ENCODE measurements around the gene KATNB1. TPM values are rescaled to one million over a fixed set of nuclear protein-coding genes. Genes with fewer than 3 reads are reported as not detected.

Gene KATNB1
- total RNA-seq, 1 donor from 2014 or later: 8.4 TPM

DNA sequence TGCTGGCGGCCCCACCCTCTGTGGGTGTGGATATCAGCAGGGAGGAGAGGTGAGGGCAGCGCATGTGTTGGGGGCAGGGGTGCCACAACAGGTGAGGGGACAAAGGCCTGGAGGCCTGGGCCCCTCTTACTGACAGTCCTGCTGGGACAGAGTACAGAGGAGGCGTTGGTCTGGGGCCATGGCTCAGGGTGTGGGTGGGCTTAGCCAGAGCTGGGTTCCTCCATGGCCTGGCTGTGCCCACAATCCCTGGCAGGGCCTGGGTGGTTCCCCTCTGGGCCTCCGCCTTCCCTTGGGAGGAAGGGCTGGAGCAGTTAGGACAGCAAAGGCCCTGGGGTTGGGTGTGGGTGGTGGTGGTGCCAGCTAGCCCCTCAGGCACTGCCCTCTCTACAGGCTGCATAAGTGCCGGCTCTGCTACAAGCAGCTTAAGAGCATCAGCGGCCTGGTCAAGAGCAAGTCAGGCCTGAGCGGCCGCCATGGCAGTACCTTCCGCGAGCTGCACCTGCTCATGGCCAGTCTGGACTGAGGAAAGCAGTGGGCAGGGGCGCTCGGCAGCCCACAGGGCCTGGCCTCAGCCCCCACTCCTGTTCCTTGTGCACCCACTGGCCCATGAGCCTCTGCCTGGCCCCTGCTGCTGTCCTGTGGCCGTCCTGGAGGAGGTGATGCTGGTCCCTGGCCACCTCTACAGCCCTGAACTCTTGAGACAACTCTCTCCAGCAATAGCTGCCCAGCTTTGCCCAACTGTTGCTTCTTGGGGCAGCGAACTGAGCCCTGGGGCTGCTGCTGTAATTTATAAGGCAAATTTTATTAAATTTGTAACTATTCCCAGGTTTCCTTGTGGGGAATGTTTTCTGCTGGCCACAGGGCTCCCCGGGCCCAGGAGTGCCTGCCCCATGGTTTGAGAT is 21.1 kb downstream of the KATNB1 start:
- no peak for DNase-seq (ENCODE audit: low spot score)

DNA sequence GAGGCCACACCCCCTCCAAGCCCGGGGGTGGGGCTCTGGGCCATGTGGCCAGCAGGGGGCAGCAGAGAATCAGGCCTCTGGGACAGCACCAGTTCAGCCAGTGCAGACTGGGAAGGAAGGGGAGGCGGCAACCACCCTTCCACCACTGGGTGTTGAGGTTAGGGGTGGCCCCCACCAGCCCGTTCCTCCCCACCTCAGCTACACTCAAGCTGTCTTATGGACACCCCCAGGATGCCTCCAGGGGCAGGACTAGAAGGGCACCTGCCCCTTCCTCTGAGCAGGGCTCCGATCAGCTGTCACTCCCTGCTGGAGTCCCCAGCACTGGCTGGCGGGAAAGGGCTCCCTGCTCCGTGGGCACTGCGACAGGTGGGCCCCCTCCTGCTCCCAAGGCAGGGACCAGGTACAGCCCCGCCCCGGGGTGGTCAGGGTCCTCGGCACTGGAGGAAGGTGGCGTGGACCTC is 21.8 kb downstream of the KATNB1 start:
- DNase-seq (ENCODE audit: low spot score): peak; percentile 71

DNA sequence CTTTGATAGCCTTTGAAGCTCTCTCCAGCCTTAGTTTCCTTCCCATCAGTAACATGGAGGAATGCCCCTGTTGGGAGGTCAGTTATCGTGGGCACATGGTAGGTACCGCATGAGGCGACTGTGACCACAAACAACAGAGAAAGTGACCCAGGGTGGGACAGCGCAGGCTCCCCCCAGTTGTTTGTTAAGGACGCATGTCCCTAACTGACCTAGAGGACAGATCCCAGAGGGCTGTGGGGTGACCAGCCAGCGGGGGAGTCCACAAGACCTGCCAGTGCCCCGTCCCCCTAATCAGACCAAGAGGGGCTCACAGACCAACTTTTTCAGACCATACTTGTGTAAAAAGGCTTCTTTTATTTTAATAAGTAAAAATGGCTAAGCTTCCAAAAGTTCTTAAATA is 22.3 kb downstream of the KATNB1 start:
- no peak for DNase-seq (ENCODE audit: low spot score)

DNA sequence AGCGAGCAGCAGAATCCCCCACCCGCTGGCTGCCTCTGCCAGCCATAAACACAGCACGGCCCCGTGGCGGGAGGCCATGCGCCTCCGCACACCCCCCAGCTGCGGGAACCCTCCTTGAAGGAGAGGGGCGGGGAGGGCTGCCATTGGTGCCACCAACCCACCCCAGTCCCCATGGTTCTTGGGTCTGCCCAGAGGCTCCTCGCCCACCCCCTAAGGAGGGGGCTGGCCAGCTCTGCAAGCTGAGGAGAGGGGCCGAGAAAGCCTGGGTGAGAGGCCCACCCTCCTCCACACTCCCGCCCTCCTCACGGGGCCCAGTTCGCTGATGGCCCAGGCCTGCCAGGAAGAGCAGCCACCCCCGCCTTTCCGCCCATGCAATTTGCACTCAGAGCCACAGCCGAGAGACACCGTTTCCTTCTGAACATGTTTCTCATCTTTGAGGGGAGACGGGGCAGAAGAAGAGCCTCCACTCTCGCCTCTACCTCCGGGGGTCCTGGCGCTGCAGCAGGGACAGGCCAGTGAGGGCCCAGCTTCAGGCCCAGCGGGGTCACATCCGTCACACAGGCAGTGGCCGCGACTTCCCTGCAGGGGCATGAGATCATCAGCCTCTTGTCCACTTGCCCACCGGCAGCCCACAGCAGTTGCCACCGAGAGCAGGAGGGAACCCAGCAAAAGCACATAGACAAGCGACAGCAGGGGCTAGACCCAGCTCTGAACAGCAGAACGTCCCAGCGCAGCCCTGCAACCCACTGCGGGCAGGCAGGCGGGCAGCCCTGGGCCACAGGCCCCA is 23.0 kb downstream of the KATNB1 start:
- no peak for DNase-seq (ENCODE audit: low spot score)

DNA sequence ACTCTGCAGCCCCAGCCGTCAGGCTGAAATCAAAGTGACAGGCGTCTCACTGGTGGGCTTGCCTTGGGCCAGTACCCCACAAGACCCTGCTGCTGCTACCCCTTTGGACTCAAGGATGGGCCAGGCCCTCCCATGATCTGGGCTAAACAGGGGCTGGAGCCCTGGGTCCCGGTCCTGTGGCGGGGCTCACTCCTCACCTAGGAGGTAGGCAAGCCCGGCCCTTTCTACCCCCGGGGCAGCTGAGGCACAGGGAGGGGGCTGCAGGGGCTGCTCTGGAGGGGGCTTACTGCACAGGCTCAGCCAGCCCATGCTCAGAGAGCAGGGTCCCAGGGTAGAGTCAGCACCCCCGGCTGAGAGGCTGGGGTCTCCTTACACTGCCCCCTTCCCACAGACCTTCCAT is 23.6 kb downstream of the KATNB1 start:
- DNase-seq (ENCODE audit: low spot score): no peak

DNA sequence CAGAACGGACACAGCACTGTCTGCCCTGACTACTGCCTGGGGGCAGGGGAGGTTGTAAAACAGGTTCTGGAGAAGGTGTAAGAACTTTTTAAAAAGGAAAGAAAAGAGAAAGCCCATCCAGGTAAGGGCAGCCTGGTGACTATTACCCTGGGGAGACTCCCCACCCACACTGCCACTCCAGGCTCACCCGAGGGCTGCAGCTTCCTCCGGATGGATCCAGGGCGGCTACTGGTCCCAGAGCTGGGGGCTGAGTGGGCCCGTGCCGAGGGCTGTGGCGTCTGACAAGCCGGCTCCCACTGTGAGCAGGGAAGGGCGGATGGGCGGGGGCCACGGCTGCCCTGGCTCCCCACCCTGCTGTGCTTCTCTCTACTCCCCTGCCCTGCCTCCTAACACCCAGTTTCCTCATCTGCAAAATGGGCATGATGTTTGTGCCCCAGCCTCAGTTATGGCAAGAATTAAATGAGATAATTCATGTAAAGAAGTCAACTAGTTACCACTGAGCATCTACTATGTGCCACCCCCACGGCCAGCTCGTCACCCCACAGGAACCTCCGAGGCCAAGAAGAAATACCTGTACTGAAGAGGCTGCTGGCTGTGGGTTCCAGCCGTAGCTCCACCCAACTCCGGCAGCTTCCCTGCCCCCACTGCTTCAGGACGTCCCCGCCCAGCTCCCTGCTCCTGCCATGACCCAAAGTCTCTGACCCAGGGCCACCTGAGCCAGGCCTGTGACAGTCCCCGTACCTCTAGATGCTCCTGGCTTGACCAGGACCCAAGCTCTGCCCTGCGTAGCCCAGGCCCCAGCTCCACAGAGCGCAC is 24.2 kb downstream of the KATNB1 start:
- DNase-seq (ENCODE audit: low spot score): peak; percentile 37

DNA sequence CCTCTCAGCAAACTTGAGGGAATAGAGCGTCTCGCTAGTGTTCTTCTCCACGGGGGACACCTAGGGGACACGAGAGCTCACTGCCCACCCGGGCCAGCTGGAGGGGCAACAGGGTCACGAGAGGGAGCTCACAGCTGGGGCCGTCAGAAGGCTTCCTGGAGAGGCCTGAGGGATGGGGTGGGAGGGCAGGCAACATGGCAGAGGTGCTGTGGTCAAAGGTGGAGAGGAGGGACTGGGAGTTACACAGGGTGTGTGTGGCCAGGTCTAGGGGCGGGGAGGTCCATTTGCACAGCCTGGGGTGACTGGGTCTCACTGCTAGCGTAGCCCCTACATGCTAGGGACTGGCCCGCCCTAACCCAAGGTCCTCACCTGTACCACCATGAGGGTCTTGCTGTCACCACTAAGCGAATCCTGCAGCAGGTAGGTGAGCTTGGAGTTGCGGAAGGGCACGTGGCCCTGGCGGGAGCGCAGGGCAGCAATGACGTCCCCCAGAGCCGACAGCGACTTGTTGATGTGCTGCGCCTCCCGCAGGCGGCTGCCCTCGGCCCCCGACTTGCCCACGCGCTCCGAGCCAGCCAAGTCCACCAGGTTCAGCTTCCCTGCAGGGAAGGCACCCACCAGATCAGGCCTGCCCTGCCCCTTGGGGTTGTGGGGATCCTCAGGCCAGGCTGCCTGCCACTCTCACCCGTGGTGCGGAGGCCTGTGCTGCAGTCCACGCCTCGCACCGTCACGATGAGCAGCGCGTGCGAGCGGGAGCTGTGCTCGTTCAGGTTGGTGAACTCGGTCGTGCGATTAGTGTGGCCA is 25.0 kb downstream of the KATNB1 start:
- DNase-seq (ENCODE audit: low spot score): no peak

DNA sequence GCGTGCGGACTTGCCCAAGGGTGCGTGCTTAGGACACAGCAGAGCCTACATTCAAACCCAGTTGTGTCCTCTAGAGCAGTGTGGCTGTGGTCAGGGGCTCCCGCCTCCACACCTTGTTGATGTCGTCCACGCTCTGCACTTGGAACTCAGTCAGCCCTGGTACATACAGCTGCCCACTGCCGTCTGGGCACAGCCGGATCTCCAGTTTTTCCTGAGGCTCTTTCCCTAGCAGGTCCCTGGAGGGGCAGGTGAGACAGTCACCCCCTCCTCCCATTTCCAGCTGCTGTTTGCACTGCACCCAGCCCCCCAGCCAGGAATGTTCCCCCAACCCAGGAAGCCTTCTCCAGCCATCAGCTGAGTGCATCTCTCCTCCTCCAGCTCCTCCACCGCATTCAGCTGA is 25.7 kb downstream of the KATNB1 start:
- no peak for DNase-seq (ENCODE audit: low spot score)

DNA sequence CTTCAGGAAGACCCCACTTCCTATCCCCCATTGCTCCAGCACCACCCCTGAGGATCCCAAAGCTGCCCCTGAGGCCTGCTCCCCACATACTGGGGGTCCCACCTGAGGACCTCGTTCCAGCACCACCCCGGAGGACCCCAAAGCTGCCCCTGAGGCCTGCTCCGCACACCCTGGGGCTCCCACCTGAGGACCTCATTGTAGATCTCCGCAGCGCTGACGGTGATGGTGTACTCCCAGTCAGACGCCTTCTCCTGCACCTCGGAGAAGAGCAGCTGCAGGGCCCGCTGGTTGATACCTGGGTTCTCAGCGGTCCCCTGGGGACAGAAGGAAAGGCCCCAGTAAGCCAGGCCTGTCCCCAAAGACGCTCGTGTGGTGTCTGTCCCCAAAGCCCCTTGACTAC is 26.4 kb downstream of the KATNB1 start:
- DNase-seq (ENCODE audit: low spot score): no peak

DNA sequence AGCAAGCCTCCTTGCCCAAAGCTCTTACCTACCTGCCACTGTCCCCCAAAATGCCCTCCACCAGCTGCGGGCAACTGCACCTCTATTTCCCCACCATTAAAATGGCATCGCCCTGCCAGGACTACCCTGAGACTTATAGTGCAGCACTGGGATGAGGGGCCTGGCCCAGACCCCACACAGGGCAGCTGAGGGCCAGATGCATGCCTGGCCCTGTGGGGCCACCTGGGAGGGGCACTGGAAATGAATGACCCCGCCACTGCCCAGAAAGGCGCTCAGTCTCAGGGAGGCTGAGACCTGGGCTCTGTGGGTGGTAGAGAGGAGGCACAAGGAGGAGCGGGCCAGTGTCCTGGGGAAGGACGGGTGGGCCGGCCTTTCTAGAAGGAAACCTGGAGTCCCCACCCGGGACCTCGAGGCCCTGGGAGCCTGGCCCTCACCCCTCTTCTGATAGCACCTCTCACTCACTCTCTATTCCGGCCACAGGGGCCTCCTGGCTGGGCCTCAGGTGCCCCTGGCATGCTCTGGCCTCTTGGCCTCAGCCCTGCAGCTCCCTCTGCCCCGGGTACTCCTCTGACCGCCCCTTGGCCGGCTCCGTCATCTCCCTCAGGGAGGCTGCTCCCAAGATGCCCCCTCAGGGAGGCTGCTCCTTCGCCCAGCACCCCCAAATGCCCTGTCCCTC is 26.9 kb downstream of the KATNB1 start:
- no peak for DNase-seq (ENCODE audit: low spot score)

DNA sequence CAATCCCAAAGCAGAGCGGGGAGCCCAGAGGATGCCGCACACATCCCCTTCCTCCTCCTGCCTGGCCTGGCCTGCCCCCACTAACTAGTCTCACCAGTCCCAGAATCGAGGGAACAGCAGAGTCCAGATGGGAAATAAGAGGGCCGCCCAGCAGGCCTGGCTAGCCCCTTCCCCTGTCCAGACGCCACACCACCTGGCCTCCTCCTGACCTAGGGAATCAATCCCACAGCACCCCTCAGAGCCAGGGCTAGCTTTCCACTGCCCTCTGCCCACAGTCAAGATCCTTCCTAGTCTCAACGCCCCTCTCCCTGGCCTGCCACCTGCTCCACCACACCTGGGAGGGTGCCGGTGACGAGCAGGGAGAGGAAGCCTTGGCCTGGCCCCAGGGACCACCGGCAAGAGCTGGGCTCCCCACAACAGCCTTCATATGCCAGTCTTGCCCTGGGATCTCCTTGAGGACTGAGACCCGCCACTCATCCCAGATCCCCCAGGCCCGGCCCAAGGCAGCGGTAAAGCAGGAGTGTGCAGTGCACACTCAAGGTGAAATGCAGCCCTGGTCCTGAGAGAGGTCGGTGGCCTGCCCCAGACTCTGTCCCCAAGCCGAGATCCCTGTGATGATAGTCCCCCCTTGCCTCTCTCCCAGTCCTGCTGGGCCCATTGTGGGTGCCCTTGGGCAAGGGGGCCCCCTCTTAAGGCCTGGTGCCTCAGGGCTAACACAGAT is 27.9 kb downstream of the KATNB1 start:
- DNase-seq (ENCODE audit: low spot score): no peak

DNA sequence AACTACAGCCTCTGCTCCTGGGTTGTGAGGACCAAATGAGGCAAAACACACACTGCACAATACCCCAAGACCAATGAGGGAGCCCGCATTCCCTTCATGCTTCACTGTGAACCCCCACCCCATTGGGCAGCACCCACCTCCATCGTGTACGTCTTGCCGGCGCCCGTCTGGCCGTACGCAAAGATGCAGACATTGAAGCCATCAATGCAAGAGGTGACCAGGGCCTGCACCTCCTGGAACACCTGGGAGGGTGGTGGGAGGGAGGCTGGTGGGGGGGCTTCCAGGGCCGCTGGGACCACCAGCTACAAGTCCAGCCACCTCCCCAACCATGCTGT is 28.4 kb downstream of the KATNB1 start:
- DNase-seq (ENCODE audit: low spot score): no peak

DNA sequence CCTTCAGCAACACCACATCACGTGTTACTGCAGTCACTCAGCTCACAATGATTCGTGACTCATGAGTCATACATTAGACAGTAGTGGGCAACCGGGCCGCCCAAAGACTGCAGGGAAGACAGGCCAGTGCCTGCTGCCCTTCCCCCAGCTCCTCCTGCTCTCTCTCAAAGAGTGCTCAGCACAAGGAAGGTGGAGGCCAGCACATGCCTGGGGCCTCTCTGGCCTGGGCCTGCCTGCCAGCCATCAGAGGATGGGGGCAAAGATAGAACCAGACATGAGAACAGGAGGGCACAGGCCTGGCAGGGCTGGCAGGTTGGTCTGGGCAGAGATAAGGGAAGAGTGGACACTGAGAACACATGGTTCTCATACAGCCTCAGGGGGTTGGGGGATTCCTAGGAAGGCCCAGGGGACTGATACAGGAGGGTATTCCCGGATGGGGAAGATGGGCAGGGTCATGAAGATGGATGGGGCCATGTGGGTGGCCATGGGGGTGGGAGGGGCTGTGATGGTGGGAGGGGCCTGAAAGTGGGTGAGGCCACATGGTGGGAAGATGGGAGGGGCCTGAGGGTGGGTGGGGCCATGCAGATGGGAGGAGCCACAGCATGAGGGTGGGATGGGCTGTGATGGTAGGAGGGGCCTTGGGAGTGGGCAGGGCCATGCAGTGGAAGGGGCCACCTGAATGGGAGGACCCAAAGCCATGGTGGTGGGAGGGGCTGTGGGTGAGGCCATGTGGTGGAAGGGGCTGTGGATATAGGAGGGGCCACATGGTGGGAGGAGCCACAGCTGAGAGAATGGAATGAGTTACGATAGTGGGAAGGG is 29.0 kb downstream of the KATNB1 start:
- DNase-seq (ENCODE audit: low spot score): peak; percentile 55

DNA sequence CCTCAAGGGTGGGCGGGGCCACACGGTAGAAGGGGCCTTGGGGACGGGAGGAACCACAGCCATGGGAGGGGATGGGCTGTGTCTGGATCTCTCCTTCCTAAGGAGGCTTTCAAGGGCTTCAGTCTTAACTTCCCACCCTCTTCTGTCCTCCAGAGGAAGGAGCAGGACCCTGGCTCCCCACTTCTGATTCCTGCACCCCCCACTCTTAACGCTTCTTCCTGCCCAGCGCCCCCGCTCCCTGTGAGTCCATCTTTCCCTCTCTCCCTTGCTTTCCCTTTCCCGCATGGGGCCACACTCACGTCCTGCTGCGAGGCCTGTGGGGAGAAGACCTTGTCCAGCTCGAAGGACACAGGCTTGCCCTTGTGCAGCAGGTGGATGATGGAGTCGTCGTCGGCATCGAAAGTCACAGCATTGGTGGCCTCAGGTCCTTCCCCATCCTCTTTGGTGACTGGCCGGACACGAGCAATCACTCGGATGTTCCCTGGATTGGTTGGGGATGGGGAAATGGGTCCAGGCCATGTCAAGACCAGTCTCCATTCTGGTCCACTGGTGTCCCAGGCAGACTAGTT is 29.7 kb downstream of the KATNB1 start:
- no peak for DNase-seq (ENCODE audit: low spot score)

DNA sequence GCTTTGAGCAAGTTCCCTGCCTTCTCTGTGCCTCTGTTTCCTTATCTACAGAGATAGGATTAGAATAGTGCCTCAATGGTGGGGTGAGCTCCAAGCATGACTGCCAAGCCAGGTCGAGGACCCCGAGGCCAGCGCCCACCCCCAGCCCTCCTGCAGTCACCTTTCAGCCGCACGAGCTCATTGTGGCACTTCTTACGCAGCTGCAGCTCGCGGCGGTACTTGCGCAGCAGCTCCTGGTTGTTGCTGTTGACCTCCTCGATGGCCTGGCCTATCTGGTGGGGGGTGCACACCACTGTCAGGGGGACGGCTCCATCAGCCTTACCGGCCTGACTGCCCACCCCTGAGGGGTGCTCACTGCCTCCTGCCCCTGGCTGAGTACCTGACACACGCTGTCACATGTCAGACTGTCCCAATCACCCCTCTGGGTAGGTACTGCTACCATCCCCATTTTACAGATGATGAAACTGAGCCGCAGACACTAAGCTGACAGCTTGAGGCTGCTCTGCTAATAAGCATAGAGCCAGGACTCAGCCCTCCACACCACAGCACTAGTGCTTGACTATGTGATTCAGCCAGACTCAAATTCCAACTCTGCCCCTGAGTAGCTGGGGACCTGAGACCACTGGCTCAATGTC is 31.3 kb downstream of the KATNB1 start:
- no peak for DNase-seq (ENCODE audit: low spot score)

DNA sequence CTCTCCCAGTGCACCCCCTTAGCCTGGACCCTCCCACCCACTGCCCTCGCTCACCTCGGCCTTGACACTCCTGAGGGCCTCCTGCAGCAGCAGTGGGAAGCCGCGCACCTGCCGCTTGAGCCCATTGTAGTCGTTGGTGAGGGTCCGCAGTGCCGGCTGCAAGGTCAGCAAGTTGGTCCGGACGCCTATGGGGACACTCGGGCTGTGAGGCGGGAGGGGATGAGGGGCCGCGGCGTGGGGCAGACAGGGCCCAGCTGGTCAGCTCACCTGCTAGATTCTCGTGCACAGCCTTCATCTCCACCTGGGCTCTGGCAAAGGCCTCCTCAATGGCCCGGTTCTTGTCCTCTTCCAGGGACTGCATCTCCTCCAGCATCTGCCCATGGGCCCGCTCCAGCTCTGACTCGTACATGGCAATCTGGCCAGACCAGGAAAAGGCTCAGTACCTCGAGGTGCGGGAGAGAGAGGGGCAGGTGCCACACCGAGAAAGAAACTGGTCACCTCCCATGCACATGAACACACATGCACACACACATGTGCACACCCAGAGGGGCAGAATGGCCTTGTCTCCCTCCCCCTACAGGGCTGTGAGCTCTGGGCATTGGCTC is 34.1 kb downstream of the KATNB1 start:
- DNase-seq (ENCODE audit: low spot score): no peak

DNA sequence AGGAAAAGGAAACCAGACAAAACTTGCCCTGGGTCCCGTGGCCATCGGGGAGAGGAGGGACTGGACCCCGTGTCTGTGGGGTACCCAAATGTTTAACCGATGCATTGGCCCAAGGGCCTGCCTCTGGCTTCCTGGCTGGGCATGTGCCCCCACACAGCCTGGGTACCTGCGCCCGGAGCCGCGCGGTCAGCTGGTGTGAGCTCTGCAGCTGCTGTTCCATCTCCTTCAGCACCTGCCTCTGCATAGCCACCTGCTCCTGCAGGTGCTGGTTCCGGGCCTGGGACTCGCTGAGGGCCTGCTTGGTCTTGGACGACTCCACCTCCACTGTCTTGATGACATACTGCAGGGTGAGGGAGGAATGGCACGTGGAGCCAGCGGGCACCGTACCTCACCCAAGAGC is 34.8 kb downstream of the KATNB1 start:
- DNase-seq (ENCODE audit: low spot score): no peak

Measured in umbilical cord (tissue), 2 donors.